ENCODE data around the gene SOAT1.
"Not testable (repeated sequence)": the region's sequence is repeated elsewhere in the genome, so short reads cannot be mapped to it uniquely, and the experiment has no call there.

SOAT1 gene

DNA sequence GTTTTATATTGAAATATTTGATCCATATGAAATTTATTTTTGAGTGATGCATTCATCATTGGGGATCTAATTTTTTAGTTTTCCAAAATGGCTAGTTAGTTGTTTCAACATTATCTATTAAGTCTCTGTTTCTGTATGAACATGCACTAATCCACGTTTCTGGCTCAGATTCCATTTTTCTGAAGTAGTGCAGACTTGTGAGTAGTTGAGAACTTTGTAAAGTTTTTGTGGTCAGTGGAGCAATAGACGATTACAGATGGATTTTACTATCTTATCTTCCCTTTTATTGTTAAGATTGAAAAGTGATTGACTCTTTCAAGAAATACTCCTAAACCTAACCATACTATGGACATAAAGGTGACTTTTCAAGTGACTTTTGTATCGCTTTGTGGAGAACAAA is 16.7 kb downstream of the SOAT1 start:
- no peak for FAIRE-seq

GRCh38 chr1:179310721-179311120 is 17.1 kb downstream of the SOAT1 start:
- no peak for FAIRE-seq

DNA sequence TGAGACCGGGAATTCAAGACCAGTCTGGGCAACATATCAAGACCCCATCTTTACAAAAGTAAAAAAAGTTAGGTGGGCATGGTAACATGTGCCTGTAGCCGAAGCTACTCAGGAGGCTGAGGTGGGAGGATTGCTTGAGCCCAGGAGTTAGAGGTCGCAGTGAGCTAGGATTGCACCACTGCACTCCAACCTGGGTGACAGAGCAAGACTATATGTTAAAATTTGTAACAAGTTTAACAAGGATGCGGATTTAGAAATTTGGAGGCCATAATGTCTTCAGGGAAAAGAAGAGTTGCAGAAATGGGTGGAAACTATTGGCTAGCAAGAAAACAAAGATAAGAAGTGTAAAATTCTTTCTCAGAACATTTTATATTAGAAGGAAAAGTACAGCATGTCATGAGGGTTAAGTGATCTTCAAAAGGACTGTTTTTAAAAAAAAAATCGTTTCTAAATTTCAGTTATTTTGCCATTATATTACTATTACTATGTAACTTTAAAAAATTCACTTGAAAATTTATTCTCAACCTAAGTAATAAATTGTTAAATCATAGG is 17.6 kb downstream of the SOAT1 start:
- FAIRE-seq: no peak

DNA sequence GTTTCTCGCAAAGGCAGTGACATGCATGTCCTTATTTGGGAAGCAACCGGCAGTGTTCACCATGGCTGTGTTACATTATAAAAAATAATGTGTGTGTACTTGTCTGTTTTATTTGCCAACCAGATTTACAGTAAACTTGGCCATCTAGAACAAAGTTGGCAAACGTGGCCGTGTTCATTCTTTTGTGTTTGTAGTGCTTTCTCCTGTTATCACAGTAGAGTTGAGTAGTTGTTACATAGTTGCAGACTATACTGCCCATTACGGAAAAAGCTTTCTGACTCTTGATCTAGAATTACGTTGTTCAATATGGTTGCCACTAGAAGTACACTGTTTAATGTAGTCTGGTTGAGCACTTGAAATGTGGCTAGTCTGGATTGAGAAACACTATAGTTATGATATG is 19.4 kb downstream of the SOAT1 start:
- FAIRE-seq: no peak

- no peak for FAIRE-seq
Measured at GRCh38 chr1:179314928-179315327, 21.3 kb downstream of the SOAT1 start.

DNA sequence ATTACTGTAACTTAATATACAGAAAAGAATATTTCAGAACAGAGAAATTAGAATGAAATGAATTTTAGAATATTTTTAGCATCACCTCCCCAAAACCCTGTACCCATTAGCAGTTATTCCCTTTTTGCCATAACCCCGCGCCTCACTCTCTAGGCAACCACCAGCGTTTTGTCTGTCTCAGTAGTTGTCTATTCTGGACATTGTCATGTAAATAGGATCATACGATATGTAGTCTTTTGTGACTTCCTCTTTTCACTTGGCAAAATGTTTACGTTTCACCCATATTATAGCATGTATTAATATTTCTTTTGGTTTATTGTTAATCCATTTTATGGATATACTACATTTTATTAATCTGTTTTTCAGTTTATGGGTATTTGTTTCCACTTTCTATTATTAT is 24.9 kb downstream of the SOAT1 start:
- FAIRE-seq: no peak

DNA sequence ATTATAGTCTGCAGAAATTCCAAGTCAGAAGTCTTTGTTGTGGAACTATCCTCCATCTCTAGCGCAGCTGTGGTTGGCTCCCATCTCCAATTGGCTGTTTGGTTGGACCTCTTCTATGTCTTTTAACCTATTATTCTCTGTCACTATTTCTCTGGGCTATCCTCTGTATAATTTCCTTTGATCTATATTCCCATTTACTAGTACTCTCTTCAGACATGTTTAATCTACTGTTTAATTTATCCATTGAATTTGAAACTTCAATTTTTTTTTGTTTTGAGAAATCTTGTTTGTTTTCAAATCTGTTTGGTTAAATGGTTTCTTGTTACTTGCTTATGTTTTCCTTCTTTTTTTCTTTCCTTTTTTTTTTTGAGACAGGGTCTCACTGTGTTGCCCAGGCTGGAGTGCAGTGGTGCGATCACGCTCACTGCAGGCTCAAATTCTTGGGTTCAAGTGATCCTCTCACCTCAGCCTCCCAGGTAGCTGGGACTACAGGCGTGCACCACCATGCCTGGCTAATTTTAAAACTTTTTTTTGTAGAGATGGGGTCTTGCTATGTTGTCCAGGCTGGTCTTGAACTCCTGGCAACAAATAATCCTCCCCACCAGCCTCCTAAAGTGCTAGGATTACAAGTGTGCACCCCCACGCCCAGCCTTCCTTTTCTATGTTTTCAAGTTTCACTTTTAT is 28.1 kb downstream of the SOAT1 start:
- no peak for FAIRE-seq

DNA sequence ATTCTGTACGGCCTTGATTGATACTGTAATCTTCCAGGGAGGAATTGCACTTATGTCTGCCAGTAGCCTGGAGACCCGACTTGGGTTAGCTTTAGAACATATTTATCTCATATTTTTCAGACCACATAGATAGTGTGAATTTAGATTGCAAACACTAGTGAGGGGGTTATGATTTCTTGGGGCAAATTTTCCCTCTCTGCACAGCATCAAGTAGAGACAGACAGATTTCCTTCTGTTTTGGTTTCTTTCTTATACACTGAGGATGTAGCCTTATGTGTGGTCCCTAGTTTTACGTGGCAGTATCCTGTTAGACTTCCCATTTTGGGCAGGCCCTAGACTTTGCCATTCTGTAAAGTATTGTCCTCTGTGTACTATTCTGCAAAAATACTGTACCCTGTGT is 29.0 kb downstream of the SOAT1 start:
- no peak for FAIRE-seq

DNA sequence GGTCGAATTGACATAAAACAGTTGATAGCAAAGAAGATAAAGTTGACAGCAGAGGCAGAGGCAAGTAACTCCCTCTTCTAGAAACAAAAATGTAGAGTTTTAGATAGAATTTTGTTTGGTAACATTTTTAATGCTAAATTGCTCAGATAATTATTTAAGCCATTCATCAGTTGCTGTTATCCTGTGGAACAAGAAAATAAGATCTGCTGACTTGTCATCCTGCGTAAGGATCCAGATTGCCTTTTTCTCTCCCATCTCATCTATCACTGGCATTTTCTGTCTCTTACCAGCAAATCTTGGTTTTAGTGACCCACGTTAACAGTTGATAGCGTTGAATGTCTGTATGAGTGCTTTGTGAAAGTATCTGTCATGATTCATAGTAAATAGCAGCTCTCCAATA is 29.8 kb downstream of the SOAT1 start:
- FAIRE-seq: no peak

DNA sequence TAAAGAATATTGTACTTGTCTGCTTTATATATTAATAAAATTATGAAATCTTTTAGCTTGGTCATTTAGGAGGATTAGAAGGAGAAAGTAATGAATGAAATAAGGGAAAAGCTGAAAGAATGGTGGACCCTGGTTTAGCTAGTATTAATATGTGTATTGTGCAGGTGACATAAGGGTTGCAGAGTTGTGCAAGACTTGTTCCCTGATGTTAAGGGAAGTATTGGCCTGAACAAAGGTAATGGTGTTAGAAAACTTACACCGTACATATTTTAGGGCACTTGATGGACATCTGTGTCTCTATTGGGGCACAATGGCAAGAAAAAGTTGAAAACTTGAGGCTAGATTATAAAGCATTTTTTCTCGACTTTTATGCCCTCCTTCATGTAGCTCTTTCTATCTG is 32.2 kb downstream of the SOAT1 start:
- FAIRE-seq: no peak

- FAIRE-seq: no peak
Measured at GRCh38 chr1:179326746-179327145, 33.1 kb downstream of the SOAT1 start.

DNA sequence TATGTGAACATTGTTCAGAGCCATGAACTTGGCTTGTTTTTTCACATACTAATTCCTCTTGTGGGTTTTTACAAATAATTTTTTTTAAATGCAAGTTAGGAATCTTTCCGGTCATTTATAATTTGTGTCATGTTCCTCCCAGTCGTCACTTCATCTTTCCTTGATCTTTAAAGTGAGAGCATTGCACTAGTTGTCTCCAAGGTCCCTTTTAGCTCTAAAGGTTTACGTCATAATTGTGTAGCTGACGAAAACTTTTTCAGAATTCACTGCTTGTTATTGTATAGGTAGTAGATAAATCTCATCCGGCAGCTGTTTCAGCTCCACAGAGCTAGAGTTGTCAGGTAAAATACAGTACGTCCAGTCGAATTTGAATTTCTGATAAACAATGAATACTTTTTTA is 33.6 kb downstream of the SOAT1 start:
- FAIRE-seq: no peak

- FAIRE-seq: no peak
Measured at GRCh38 chr1:179327679-179328078, 34.1 kb downstream of the SOAT1 start.

- no peak for FAIRE-seq
Measured at GRCh38 chr1:179329862-179330261, 36.3 kb downstream of the SOAT1 start.

DNA sequence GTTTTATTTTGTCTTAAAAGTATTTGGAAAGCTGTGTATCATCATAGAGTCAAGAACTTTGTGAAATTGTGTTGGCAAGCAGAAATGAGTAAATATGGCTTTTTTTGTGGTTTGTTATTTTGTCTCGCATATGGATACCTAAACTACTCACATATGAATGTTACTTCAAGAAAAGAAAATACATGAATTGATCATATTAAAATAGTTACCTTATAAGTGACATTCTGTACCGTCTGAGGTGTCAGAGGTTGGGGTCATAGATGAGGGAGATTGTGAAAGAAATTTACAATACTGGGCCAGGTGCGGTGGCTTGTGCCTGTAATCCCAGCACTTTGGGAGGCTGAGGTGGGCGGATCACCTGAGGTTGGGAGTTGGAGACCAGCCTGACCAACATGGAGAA is 40.8 kb downstream of the SOAT1 start:
- no peak for FAIRE-seq

DNA sequence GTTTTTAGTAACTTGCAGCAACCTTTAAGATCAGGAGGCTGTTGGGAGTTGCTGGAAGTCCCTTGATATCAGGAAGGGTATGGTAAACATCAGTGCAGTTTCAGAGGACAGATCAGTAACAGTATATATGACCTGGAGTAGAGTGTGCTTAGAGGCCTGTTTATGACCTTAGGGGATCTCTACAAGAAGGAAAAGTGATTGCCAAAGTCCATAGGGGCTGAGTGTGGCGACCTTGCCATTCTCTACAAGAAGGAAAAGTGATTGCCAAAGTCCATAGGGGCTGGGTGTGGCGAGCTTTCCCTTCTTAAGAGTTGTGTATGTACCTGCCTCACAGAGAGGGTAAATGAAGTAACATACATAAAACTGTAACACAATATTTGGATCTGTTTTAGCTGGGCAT is 43.7 kb downstream of the SOAT1 start:
- FAIRE-seq: no peak

- no peak for FAIRE-seq
Measured at GRCh38 chr1:179337942-179338560, 44.5 kb downstream of the SOAT1 start.

GRCh38 chr1:179340918-179341317 is 47.3 kb downstream of the SOAT1 start:
- FAIRE-seq: no peak

DNA sequence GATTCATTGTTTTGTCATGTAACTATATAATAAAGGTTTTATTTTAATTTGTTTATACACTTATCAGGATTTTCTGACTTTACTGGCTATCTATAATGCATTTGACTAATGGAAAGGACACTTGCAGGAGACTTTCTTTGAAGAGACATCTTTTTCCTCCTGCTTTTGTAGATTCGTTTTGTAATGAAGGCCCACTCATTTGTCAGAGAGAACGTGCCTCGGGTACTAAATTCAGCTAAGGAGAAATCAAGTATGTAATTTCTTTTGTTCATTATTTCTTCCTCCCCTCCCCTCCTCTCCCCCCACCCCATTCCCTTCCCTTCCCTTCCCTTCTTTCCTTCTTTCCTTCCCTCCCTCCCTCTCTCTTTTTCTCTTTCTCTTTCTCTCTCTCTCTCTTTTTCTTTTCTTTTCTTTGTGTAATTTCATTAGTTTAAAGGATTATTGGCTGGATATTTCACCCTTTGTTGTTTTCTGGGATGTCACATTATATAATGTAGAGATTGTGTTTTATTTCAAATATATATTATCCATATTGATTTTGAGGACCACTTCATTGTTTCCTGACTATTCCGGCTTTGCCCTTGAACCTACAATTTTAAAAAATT is 48.4 kb downstream of the SOAT1 start:
- peak; percentile 37 for FAIRE-seq

DNA sequence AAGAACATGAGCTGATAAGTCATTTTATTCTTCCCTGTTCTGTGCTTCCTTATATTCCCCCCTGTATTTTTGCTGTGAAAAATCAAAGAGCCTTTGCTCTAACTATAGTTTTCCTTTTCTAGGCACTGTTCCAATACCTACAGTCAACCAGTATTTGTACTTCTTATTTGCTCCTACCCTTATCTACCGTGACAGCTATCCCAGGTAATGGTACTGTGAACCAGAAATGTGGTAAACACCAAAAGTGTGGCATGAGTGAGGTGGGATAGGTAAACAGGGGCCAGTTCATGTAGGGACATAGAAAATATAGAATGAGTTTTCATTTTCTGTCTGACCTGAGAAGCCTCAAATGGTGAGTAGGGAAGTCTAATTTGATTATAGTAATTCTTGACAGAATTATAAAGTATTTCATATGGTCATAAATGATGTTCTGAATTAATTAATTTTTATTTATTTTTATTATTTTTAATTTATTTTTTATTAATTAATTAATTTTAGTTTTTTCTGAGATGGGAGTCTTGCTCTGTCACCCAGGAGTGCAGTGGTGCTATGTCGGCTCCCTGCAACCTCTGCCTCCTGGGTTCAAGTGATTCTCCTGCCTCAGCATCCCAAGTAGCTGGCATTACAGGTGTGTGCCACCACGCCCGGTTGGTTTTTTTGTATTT is 49.3 kb downstream of the SOAT1 start:
- FAIRE-seq: no peak

DNA sequence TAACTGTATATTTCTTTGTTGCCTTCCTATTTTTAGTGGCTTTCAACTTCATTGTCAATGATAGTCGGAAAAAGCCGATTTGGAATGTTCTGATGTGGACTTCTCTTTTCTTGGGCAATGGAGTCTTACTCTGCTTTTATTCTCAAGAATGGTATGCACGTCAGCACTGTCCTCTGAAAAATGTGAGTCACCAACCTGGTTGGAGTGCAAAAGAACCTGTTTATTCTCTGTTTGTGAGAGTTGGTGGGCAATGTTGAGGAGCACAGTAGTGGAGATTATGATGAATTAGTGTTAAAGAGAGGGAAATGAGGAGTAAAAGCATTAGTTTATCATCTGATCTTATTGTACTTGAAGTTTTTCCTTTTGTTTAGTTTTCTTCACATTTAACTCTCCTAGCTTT is 57.7 kb downstream of the SOAT1 start:
- FAIRE-seq: no peak

- FAIRE-seq: no peak
Measured at GRCh38 chr1:179352236-179352635, 58.6 kb downstream of the SOAT1 start.

- FAIRE-seq: no peak
Measured at GRCh38 chr1:179353546-179353945, 59.9 kb downstream of the SOAT1 start.

- not testable (repeated sequence) for FAIRE-seq
Measured at GRCh38 chr1:179361631-179362030, 68.0 kb downstream of the SOAT1 start.
